GM19324 (cell line): ENCODE results near the gene CCL21.

ENCODE experiments used
- ATAC-seq: cut with Tn5 transposase; IDR thresholded peaks from one replicate; pipeline ENCODE4 v1.9.1; 2021; ENCODE audit warnings: mild to moderate bottlenecking, moderate library complexity; ENCODE audit not compliant: unreplicated experiment, low FRiP score

The CCL21 gene

GRCh38 chr9:34675048-34675714, 34.8 kb downstream of the CCL21 start:
- no peak for ATAC-seq

- ATAC-seq = no peak
These were observed 35.5 kb downstream of the CCL21 start for GRCh38 chr9:34674440-34674839.

GRCh38 chr9:34671307-34671706, 38.6 kb downstream of the CCL21 start:
- ATAC-seq = no peak

GRCh38 chr9:34669809-34670562, 40.0 kb downstream of the CCL21 start:
- no peak for ATAC-seq

- ATAC-seq = peak; percentile 74
These were observed 44.3 kb downstream of the CCL21 start for GRCh38 chr9:34665381-34666250.

GRCh38 chr9:34665067-34665380, 44.9 kb downstream of the CCL21 start:
- ATAC-seq = peak; percentile 20

GRCh38 chr9:34664281-34665066, 45.5 kb downstream of the CCL21 start:
- ATAC-seq = no peak

GRCh38 chr9:34663303-34663605, 46.7 kb downstream of the CCL21 start:
- ATAC-seq = no peak

GRCh38 chr9:34662526-34663302, 47.2 kb downstream of the CCL21 start, which contains the start of gene CCL27:
CCL27 (minus strand) TSS chr9:34662657; CDS start chr9:34662633, 24 bp downstream.
- ATAC-seq = no peak

- no peak for ATAC-seq
These were observed 50.2 kb downstream of the CCL21 start for GRCh38 chr9:34659592-34660253.
